Measurements from ENCODE around the gene SYT12.

Gene SYT12

GRCh38 chr11:66975405-66976027, 47.4 kb upstream of the SYT12 start:
- H3K9ac ChIP-seq (ENCODE audit: low read length), result no peak overlapping the region

GRCh38 chr11:66976028-66976467, 46.9 kb upstream of the SYT12 start:
- no peaks in the 10 kb centered on the region for H3K79me2 ChIP-seq (ENCODE audit: insufficient read depth, low read length)
- no peak overlapping the region for H3K27ac ChIP-seq (ENCODE audit: low read depth, low read length)
- H3K4me3 ChIP-seq (ENCODE audit: insufficient read depth, low read length, poor library complexity, severe bottlenecking), result no peak overlapping the region
- no peaks in the 10 kb centered on the region for H3K27me3 ChIP-seq (ENCODE audit: low read length)
- no peaks in the 10 kb centered on the region for H3K36me3 ChIP-seq (ENCODE audit: low read length)
- H3K9me2 ChIP-seq (replicated peaks; ENCODE audit: insufficient read depth, low read length), result no peaks in the 10 kb centered on the region
- no peaks in the 10 kb centered on the region for H3K9me3 ChIP-seq (ENCODE audit: insufficient read depth, low read length)
- H3F3A ChIP-seq (ENCODE audit: insufficient read depth), result no peaks in the 10 kb centered on the region
- H2AFZ ChIP-seq (ENCODE audit: low read depth, low read length, severe bottlenecking), result no peak overlapping the region
- no peak for TF ChIP-seq EZH2phosphoT487 (conservative IDR thresholded peaks at IDR 0.05; ENCODE audit: low read length)
- peak; percentile 42 for TF ChIP-seq CTCF (IDR thresholded peaks at IDR 0.05; ENCODE audit: insufficient read depth, low read length, poor library complexity, severe bottlenecking)
- H3K4me2 ChIP-seq (ENCODE audit: low read depth, low read length, poor library complexity, severe bottlenecking), result no peak overlapping the region
- H4K20me1 ChIP-seq (ENCODE audit: low read depth, low read length), result no peaks in the 10 kb centered on the region
- no peak overlapping the region for H3K9ac ChIP-seq (ENCODE audit: low read length)

More at GRCh38 chr11:66975405-66976027, 47.4 kb upstream of the SYT12 start:
- Histone ChIP-seq H3K27me3 (ENCODE audit: low read length) (no peaks in the 10 kb centered on the region), H3K4me3 (ENCODE audit: insufficient read depth, low read length, poor library complexity, severe bottlenecking) (no peak overlapping the region), H3F3A (ENCODE audit: insufficient read depth) (no peaks in the 10 kb centered on the region), H3K36me3 (ENCODE audit: low read length) (no peaks in the 10 kb centered on the region), H4K20me1 (ENCODE audit: low read depth, low read length) (no peaks in the 10 kb centered on the region), H2AFZ (ENCODE audit: low read depth, low read length, severe bottlenecking) (no peak overlapping the region), H3K9me2 (replicated peaks; ENCODE audit: insufficient read depth, low read length) (no peaks in the 10 kb centered on the region), H3K27ac (ENCODE audit: low read depth, low read length) (no peak overlapping the region), H3K4me2 (ENCODE audit: low read depth, low read length, poor library complexity, severe bottlenecking) (no peak overlapping the region), H3K9me3 (ENCODE audit: insufficient read depth, low read length) (no peaks in the 10 kb centered on the region), H3K79me2 (ENCODE audit: insufficient read depth, low read length) (no peaks in the 10 kb centered on the region)
- TF ChIP-seq EZH2phosphoT487 (conservative IDR thresholded peaks at IDR 0.05; ENCODE audit: low read length), result no peak
- TF ChIP-seq CTCF (IDR thresholded peaks at IDR 0.05; ENCODE audit: insufficient read depth, low read length, poor library complexity, severe bottlenecking), result no peak

GRCh38 chr11:66976925-66977324, 46.0 kb upstream of the SYT12 start:
- Histone ChIP-seq H3K4me3 (ENCODE audit: insufficient read depth, low read length, poor library complexity, severe bottlenecking) (no peak overlapping the region), H3K27ac (ENCODE audit: low read depth, low read length) (no peak overlapping the region), H3F3A (ENCODE audit: insufficient read depth) (no peaks in the 10 kb centered on the region), H3K79me2 (ENCODE audit: insufficient read depth, low read length) (no peaks in the 10 kb centered on the region), H3K4me2 (ENCODE audit: low read depth, low read length, poor library complexity, severe bottlenecking) (no peak overlapping the region), H2AFZ (ENCODE audit: low read depth, low read length, severe bottlenecking) (no peak overlapping the region), H3K27me3 (ENCODE audit: low read length) (no peaks in the 10 kb centered on the region), H3K36me3 (ENCODE audit: low read length) (no peaks in the 10 kb centered on the region), H4K20me1 (ENCODE audit: low read depth, low read length) (no peaks in the 10 kb centered on the region), H3K9ac (ENCODE audit: low read length) (no peak overlapping the region), H3K9me2 (replicated peaks; ENCODE audit: insufficient read depth, low read length) (no peaks in the 10 kb centered on the region), H3K9me3 (ENCODE audit: insufficient read depth, low read length) (no peaks in the 10 kb centered on the region)
- TF ChIP-seq EZH2phosphoT487 (conservative IDR thresholded peaks at IDR 0.05; ENCODE audit: low read length) (no peak), CTCF (IDR thresholded peaks at IDR 0.05; ENCODE audit: insufficient read depth, low read length, poor library complexity, severe bottlenecking) (no peak)

All from SU-DHL-6 (cell line).